AG04449 (cell line): ENCODE measurements around the gene TRABD2B.

ENCODE experiments used
- CTCF ChIA-PET: fragments of 350-600 bp; formaldehyde crosslinking; extraction: SDS; loops from one replicate; lab custom pipeline; 2021; ENCODE audit warnings: antibody characterized with exemption; lab: Yijun Ruan, JAX
- POLR2A ChIA-PET: fragments of 400-600, 350-600 bp; formaldehyde crosslinking; extraction: SDS; loops from one replicate; lab custom pipeline; 2020; ENCODE audit warnings: antibody characterized with exemption, inconsistent platforms; lab: Yijun Ruan, JAX
- DNase-seq: peaks from one replicate; pipeline ENCODE4 v3.0.0-alpha.2; 2010; ENCODE audit warnings: low read depth, low spot score
- H3K4me3 ChIP-seq: 2 replicates; pipeline ENCODE4 v1.5.1; 2011; ENCODE audit warnings: low read depth, mild to moderate bottlenecking, control low read depth, low read length
- TF ChIP-seq, protein P1 (sequence below): IDR thresholded peaks from one replicate; pipeline ENCODE4 v1.5.1; 2011; ENCODE audit warnings: mild to moderate bottlenecking, moderate library complexity, low read length, control low read depth, inconsistent platforms; ENCODE audit not compliant: insufficient read depth; ENCODE audit errors: missing control alignments

TRABD2B gene

DNA sequence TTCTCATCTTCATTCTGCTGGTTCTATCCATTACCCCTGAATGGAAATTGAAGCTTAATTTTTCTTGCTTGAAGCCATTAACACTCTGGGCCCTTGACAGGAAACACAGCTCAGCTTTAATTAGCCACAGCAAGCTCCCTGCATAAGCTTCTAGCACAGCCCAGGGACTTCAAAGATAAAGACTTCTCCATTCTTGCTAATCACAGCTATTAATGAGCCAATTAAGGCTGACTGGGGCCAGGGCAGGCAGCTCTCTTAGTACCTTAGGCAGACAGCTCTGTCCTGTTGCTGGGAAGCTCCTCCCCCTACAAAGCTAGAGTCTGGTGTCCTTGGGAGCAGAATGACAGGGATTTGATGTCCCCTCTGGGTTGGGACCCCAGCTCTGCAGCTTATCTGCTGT lies 27.9 kb upstream of the TRABD2B start:
- H3K4me3 ChIP-seq, result no peak overlapping the region
- ChIA-PET CTCF (no interaction called here), POLR2A (no interaction called here)
- DNase-seq, result no peak
- TF ChIP-seq, protein P1, sequence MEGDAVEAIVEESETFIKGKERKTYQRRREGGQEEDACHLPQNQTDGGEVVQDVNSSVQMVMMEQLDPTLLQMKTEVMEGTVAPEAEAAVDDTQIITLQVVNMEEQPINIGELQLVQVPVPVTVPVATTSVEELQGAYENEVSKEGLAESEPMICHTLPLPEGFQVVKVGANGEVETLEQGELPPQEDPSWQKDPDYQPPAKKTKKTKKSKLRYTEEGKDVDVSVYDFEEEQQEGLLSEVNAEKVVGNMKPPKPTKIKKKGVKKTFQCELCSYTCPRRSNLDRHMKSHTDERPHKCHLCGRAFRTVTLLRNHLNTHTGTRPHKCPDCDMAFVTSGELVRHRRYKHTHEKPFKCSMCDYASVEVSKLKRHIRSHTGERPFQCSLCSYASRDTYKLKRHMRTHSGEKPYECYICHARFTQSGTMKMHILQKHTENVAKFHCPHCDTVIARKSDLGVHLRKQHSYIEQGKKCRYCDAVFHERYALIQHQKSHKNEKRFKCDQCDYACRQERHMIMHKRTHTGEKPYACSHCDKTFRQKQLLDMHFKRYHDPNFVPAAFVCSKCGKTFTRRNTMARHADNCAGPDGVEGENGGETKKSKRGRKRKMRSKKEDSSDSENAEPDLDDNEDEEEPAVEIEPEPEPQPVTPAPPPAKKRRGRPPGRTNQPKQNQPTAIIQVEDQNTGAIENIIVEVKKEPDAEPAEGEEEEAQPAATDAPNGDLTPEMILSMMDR, result no peak

DNA sequence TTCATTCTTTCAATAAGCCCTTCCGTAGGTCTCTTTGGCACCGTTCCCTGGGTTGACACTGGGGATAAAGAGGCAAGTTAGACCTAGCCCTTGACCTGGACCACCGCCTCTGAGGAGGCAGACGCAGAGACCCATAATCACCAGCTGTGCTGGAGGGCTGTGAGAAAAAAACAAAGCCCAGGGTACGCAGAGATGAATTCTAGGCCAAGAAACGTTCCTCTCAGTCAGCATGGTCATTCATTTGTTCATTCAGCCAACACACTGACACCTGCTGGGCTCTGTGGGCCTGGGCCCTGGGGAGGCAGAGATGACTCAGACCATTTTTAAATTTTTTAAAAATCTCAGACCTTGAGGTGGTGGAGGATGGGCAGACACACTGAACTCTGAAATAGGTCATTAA lies 26.3 kb upstream of the TRABD2B start:
- CTCF ChIA-PET, result no interaction called here
- no peak overlapping the region for H3K4me3 ChIP-seq
- TF ChIP-seq, protein P1, result no peak
- no peak for DNase-seq
- POLR2A ChIA-PET, result no interaction called here

DNA sequence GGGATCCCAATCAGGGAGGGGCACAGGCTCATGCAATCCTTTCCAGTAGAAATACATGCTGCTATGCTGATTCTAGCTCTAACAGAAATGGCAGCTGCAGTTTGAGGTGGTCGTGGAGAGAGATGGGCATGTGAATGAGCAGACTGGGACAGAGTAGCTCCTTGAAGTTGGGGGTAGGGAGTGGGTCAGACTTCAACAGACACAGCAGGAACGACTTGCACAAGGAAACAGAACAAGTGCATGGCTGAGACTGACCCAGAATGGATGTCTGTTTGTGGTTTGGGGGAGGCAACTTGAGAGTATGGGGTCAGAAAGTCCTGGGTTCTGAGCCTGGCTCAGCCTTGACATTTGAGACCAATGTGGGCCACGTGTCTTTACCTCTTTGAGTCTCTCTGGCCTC lies 25.1 kb upstream of the TRABD2B start:
- TF ChIP-seq, protein P1, result no peak
- ChIA-PET CTCF (no interaction called here), POLR2A (no interaction called here)
- H3K4me3 ChIP-seq, result no peak overlapping the region
- DNase-seq, result no peak

DNA sequence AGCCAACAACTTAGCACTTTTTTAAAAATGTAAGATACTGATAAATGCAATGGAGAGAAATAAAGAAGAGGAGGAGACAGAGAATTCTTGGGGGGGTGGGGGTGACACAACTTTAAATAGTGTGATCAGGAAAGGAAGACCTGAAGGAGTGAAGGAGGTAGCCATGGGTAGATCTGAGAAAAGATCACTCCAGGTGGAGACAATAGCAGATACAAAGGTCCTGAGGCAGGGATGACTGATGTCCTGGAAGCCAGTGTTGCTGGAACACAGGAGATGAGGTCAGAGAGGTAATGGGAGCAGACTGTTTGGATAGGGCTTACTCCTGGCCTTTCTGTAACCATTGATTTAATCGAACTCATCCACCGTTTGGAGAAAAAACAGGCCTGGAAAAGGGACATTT lies 24.6 kb upstream of the TRABD2B start:
- ChIA-PET CTCF (no interaction called here), POLR2A (no interaction called here)
- H3K4me3 ChIP-seq, result no peak overlapping the region
- no peak for DNase-seq
- TF ChIP-seq, protein P1, result no peak

DNA sequence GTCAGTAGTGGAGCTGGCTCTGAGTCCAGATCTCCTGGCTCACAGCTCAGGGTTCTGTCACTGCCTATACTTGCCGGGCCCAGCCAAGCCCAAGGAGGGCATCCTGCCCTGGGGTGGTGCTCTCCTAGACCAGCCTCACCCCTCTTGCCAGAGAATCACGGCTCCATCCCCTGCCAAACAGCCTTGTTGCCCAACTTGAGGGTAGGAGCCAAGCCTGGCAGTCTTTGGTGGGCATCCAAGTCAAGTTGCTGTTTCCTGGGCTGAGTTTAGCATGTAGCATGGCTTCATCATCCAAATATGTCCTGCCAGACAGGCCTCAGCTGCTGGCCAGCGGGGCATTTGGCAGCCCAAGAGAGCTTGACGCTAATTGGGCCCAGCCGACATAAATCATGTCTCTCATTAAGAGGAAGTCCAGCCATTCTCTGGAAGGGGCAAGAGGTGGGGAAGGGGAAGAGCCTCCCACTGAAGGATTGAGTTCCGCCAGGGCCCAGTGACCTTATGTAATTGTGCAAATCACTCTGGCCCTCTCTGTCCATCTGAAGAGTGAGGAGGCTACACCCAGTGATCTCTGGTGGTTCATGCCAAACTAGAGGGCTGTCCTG lies 22.6 kb upstream of the TRABD2B start:
- TF ChIP-seq, protein P1, result no peak
- DNase-seq, result no peak
- no peak overlapping the region for H3K4me3 ChIP-seq
- POLR2A ChIA-PET, result no interaction called here
- CTCF ChIA-PET, result interaction anchor here (1.5 to 1.6 kb wide), 2 partner anchors 22 to 41 kb away, joined by 3 to 5 read pairs; partner anchors contain the start of gene TRABD2B

DNA sequence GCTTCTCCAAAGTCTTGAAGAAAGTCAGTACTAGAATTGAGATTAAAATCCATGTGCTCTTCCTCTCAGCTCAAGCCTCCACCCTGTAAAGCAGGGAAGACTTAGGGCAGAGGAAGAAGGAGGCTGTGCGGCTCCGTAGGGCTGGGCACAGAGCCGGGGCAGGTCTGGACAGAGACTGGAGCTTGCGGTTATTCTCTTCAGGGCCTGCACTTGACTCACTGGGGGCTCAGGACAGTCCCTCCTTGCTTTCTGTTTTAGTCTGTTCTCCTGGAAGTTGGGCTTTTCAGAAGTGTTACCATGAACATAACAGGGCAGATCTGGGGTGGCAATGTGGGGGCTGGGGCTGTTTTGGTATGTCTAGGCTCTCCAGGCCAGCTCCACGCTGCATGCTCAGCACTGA lies 21.6 kb upstream of the TRABD2B start:
- ChIA-PET CTCF (interaction anchor here (1.0 to 1.5 kb wide), 3 partner anchors 19 to 42 kb away, joined by 3 to 4 read pairs (median 3); partner anchors contain the start of gene TRABD2B), POLR2A (no interaction called here)
- no peak for DNase-seq

More for the DNA sequence above, 21.6 kb upstream of the TRABD2B start:
- TF ChIP-seq, protein P1, result no peak
- H3K4me3 ChIP-seq, result no peak overlapping the region
